Keratinocyte (primary cell): ENCODE measurements around the gene RNF215.

Experiments
- EZH2 ChIP-seq: IDR thresholded peaks from one replicate; pipeline ENCODE4 v1.6.1; 2012; ENCODE audit warnings: inconsistent platforms, mild to moderate bottlenecking, low read length, moderate library complexity
- TF ChIP-seq, protein P1 (sequence below), 3 experiments: IDR thresholded peaks in 1 of 3; conservative IDR thresholded peaks in 1 of 3; optimal IDR thresholded peaks in 1 of 3; 2 replicates in 2 of 3; 3 replicates in 1 of 3; pipeline versions ENCODE3 to v1.5.1; 2011; ENCODE audit warnings: low read length in 3 of 3, mild to moderate bottlenecking in 3 of 3, moderate library complexity in 2 of 3, control low read depth in 1 of 3, inconsistent platforms in 1 of 3; ENCODE audit not compliant: insufficient read depth in 2 of 3; ENCODE audit errors: extremely low read depth in 1 of 3

GRCh38 chr22:30421695-30422480, 34.7 kb upstream of the RNF215 start:
- no peak for TF ChIP-seq EZH2
- TF ChIP-seq, protein P1, sequence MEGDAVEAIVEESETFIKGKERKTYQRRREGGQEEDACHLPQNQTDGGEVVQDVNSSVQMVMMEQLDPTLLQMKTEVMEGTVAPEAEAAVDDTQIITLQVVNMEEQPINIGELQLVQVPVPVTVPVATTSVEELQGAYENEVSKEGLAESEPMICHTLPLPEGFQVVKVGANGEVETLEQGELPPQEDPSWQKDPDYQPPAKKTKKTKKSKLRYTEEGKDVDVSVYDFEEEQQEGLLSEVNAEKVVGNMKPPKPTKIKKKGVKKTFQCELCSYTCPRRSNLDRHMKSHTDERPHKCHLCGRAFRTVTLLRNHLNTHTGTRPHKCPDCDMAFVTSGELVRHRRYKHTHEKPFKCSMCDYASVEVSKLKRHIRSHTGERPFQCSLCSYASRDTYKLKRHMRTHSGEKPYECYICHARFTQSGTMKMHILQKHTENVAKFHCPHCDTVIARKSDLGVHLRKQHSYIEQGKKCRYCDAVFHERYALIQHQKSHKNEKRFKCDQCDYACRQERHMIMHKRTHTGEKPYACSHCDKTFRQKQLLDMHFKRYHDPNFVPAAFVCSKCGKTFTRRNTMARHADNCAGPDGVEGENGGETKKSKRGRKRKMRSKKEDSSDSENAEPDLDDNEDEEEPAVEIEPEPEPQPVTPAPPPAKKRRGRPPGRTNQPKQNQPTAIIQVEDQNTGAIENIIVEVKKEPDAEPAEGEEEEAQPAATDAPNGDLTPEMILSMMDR (optimal IDR thresholded peaks at IDR 0.05 in 1 of 3, IDR thresholded peaks at IDR 0.05 in 1 of 3, conservative IDR thresholded peaks at IDR 0.05 in 1 of 3; ENCODE audit: extremely low read depth in 1 of 3, insufficient read depth in 2 of 3, low read length in 3 of 3) = no peak
